BE2C (cell line): ENCODE results near the gene SLC2A3.
"Not testable (repeated sequence)": the region's sequence is repeated elsewhere in the genome, so short reads cannot be mapped to it uniquely, and the experiment has no call there.

ENCODE experiments used
- DNase-seq: peaks from one replicate; pipeline ENCODE4 v3.0.0-alpha.2; 2020
- H3K27me3 ChIP-seq: fragments of 250-450 bp; sonication (Bioruptor Pico); 2 replicates; pipeline ENCODE4 v1.5.1; 2020; ENCODE audit warnings: mild to moderate bottlenecking
- H3K36me3 ChIP-seq: fragments of 250-450 bp; sonication (Bioruptor Pico); 2 replicates; pipeline ENCODE4 v1.5.1; 2020; ENCODE audit warnings: mild to moderate bottlenecking
- H3K4me1 ChIP-seq: fragments of 250-450 bp; sonication (Bioruptor Pico); 2 replicates; pipeline ENCODE4 v1.5.1; 2020
- H3K4me3 ChIP-seq: 2 replicates; pipeline ENCODE4 v1.5.1; 2011; ENCODE audit warnings: low read depth, low read length
- H3K9me3 ChIP-seq: fragments of 250-450 bp; sonication (Bioruptor Pico); 2 replicates; pipeline ENCODE4 v1.5.1; 2020
- CTCF ChIP-seq: IDR thresholded peaks from 2 replicates; pipeline ENCODE4 v1.5.1; 2012; ENCODE audit warnings: mild to moderate bottlenecking, low read depth, low read length

Gene SLC2A3

GRCh38 chr12:7947011-7947410 lies 11.0 kb upstream of the SLC2A3 start:
- Histone ChIP-seq H3K4me3 (no peak overlapping the region), H3K27me3 (no peaks in the 10 kb centered on the region), H3K9me3 (no peaks in the 10 kb centered on the region), H3K4me1 (no peaks in the 10 kb centered on the region), H3K36me3 (no peaks in the 10 kb centered on the region)
- no peak for TF ChIP-seq CTCF
- no peak for DNase-seq

- DNase-seq = not testable (repeated sequence)
Measured at GRCh38 chr12:7944760-7945159, 8.8 kb upstream of the SLC2A3 start.

GRCh38 chr12:7940906-7941305 lies 4.9 kb upstream of the SLC2A3 start:
- DNase-seq = no peak
- H3K4me1 ChIP-seq = peaks cover 6% of the 10 kb centered on the region

More at GRCh38 chr12:7944760-7945159, 8.8 kb upstream of the SLC2A3 start:
- H3K27me3 ChIP-seq, H3K9me3 ChIP-seq, H3K36me3 ChIP-seq, H3K4me3 ChIP-seq, H3K4me1 ChIP-seq: not testable (repeated sequence)

GRCh38 chr12:7937833-7938506 lies 2.0 kb upstream of the SLC2A3 start:
- H3K4me3 ChIP-seq = no peak overlapping the region
- no peaks in the 10 kb centered on the region for H3K27me3 ChIP-seq
- TF ChIP-seq CTCF = peak; percentile 54
- peaks cover 6% of the 10 kb centered on the region for H3K4me1 ChIP-seq
- H3K9me3 ChIP-seq = no peaks in the 10 kb centered on the region
- DNase-seq = no peak
- no peaks in the 10 kb centered on the region for H3K36me3 ChIP-seq

More at GRCh38 chr12:7940906-7941305, 4.9 kb upstream of the SLC2A3 start:
- Histone ChIP-seq H3K4me3 (no peak overlapping the region), H3K36me3 (no peaks in the 10 kb centered on the region), H3K9me3 (no peaks in the 10 kb centered on the region), H3K27me3 (no peaks in the 10 kb centered on the region)
- TF ChIP-seq CTCF = no peak

- TF ChIP-seq CTCF = no peak
- DNase-seq = no peak
Measured at GRCh38 chr12:7934889-7935492, 996 bp downstream of the SLC2A3 start.

GRCh38 chr12:7934091-7934888 lies 1.7 kb downstream of the SLC2A3 start:
- peaks cover 6% of the 10 kb centered on the region for H3K4me1 ChIP-seq
- H3K36me3 ChIP-seq = no peaks in the 10 kb centered on the region
- no peak overlapping the region; the same call in none of the 2 replicates for H3K4me3 ChIP-seq
- no peak for DNase-seq
- no peak for TF ChIP-seq CTCF
- H3K27me3 ChIP-seq = no peaks in the 10 kb centered on the region
- H3K9me3 ChIP-seq = no peaks in the 10 kb centered on the region

More at GRCh38 chr12:7934889-7935492, 996 bp downstream of the SLC2A3 start:
- Histone ChIP-seq H3K4me1 (peaks cover 6% of the 10 kb centered on the region), H3K4me3 (peak overlapping the region; percentile 70), H3K9me3 (no peaks in the 10 kb centered on the region), H3K36me3 (no peaks in the 10 kb centered on the region), H3K27me3 (no peaks in the 10 kb centered on the region)
